Uterus (tissue), 2 donors: ENCODE measurements around the gene ANO4.

Experiments
- CTCF ChIP-seq, 4 experiments: fragments of 200-600 bp in 2 of 4; fragments of 450-650 bp in 2 of 4; sonication (generic) in 2 of 4; IDR thresholded peaks; one replicate each; pipeline ENCODE4 v1.5.1; 2016 to 2019; ENCODE audit warnings: antibody characterized with exemption in 4 of 4, mild to moderate bottlenecking in 2 of 4, moderate library complexity in 1 of 4
- POLR2A ChIP-seq, 2 donors: fragments of 450-650 bp; IDR thresholded peaks; one replicate each; pipeline ENCODE4 v1.6.1; 2016; ENCODE audit warnings: antibody characterized with exemption in 2 of 2, mild to moderate bottlenecking in 1 of 2, moderate library complexity in 1 of 2

- TF ChIP-seq CTCF (IDR thresholded peaks at IDR 0.05) (no peak), POLR2A (IDR thresholded peaks at IDR 0.05) (no peak)
Observed at GRCh38 chr12:101077791-101078528, 283.4 kb downstream of the ANO4 start.
